Hepatocyte (in vitro differentiated cells): ENCODE data around the gene SPINK13.

Experiments used
- CTCF ChIP-seq: fragments of 200-600 bp; sonication (generic); IDR thresholded peaks from 2 replicates; pipeline ENCODE4 v1.5.1; 2016; ENCODE audit warnings: antibody characterized with exemption, mild to moderate bottlenecking; ENCODE audit not compliant: poor library complexity
- EZH2 ChIP-seq: fragments of 200-600 bp; sonication (generic); IDR thresholded peaks from 2 replicates; pipeline ENCODE4 v1.6.1; 2016; ENCODE audit warnings: antibody characterized with exemption, mild to moderate bottlenecking, borderline replicate concordance
- EZH2phosphoT487 ChIP-seq: fragments of 200-600 bp; sonication (generic); IDR thresholded peaks from one replicate; pipeline ENCODE4 v1.6.1; 2018; ENCODE audit warnings: antibody characterized with exemption, mild to moderate bottlenecking, low read depth, moderate library complexity; ENCODE audit not compliant: unreplicated experiment, severe bottlenecking

- TF ChIP-seq CTCF (no peak), EZH2 (no peak), EZH2phosphoT487 (no peak)
These were observed 30.2 kb upstream of the SPINK13 start, which contains the start of gene MARCOL for GRCh38 chr5:148238418-148238794.
